ENCODE measurements around the gene BCDIN3D.

- TF ChIP-seq CTCF (IDR thresholded peaks at IDR 0.05; ENCODE audit: low read depth, low read length, poor library complexity, severe bottlenecking) (no peak), EZH2phosphoT487 (IDR thresholded peaks at IDR 0.05; ENCODE audit: borderline replicate concordance, low read length) (no peak)
Measured at GRCh38 chr12:49791700-49792099, 51.2 kb downstream of the BCDIN3D start.

Measured in DOHH2 (cell line).